Adrenal gland (tissue), 12 donors: ENCODE measurements around the gene ARHGAP33. TPM values are rescaled to one million over a fixed set of nuclear protein-coding genes. Genes with fewer than 3 reads are reported as not detected.

Experiments used
- DNase-seq, 7 donors: peaks; one replicate each; pipeline ENCODE4 v3.0.0-alpha.2; 2019 to 2020
- H3K27ac ChIP-seq, 5 donors: fragments of 200-600 bp; sonication (generic) in 4 of 5; 1 replicate in 3 of 5; 2 replicates in 2 of 5; pipeline versions ENCODE4 v1.5.1 to v1.8.0; 2016 to 2020; ENCODE audit warnings: mild to moderate bottlenecking in 1 of 5
- H3K27me3 ChIP-seq: fragments of 200-600 bp; 2 replicates; pipeline ENCODE4 v1.8.0; 2021
- H3K36me3 ChIP-seq, 2 donors: fragments of 200-600 bp; replicated peaks in 1 of 2; 1 replicate in 1 of 2; 2 replicates in 1 of 2; pipeline versions ENCODE4 v1.5.1 to v1.8.0; 2018 to 2022
- H3K4me1 ChIP-seq, 2 donors: fragments of 200-600 bp; replicated peaks in 1 of 2; 1 replicate in 1 of 2; 2 replicates in 1 of 2; pipeline versions ENCODE4 v1.5.1 to v1.8.0; 2018 to 2021
- H3K4me3 ChIP-seq, 4 donors: fragments of 200-600 bp; sonication (generic) in 3 of 4; one replicate each; pipeline ENCODE4 v1.5.1; 2016 to 2018
- H3K9me3 ChIP-seq, 3 donors: fragments of 200-600 bp; sonication (generic) in 1 of 3; replicated peaks in 1 of 3; 1 replicate in 2 of 3; 2 replicates in 1 of 3; pipeline versions ENCODE4 v1.5.1 to v1.8.0; 2016 to 2021
- POLR2A ChIP-seq, 2 donors: fragments of 450-650 bp; IDR thresholded peaks; one replicate each; pipeline ENCODE4 v1.6.1; 2017; ENCODE audit warnings: antibody characterized with exemption in 2 of 2, mild to moderate bottlenecking in 2 of 2, moderate library complexity in 1 of 2
- WGBS, 4 donors: extraction: QIAGEN DNeasy Blood & Tissue Kit in 2 of 4; methylation state at CpG; one replicate each; pipeline versions ENCODE4 v1.1.5 to v1.1.7; 2013 to 2017; 5-methylcytosine and 5-hydroxymethylcytosine counted together
- intact Hi-C, 2 donors: fragments of 100-400 bp; cut with DNase I; formaldehyde crosslinking; loops; one replicate each; pipeline versions ENCODE4 v1.14.1 to v1.15.0; 2022 to 2023
- polyA plus RNA-seq, 3 donors: library from polyadenylated mRNA; stranded (reverse); fragments of 200-250 nt in 2 of 3; fragments of 350-450 nt in 1 of 3; fragmentation: Illumina TruSeq in 1 of 3; extraction: RNeasy Lipid Tissue Mini Kit (QIAGEN cat#74804) in 1 of 3; gene quantifications; one replicate each; pipeline ENCODE4 v1.2.3, GENCODE V29; 2013 to 2014
- total RNA-seq, 9 donors: library from RNA; depleted of rRNA in 4 of 9; stranded (reverse); fragments of >200 nt in 4 of 9; fragments of 120-200 nt in 1 of 9; fragmentation: NEBNext Ultra II Directional in 1 of 9; extraction: Animal tissue kit (Norgen Biotek cat#: 25700) in 1 of 9; gene quantifications; one replicate each; pipeline versions ENCODE4 v1.1.0 to v1.2.4, GENCODE V29; 2013 to 2023
- TF ChIP-seq, protein P1 (sequence below), 6 experiments: fragments of 450-650 bp in 4 of 6; fragments of 200-600 bp in 2 of 6; sonication (generic) in 1 of 6; IDR thresholded peaks; 1 replicate in 5 of 6; 2 replicates in 1 of 6; pipeline versions ENCODE4 v1.5.1 to v1.8.0; 2016 to 2021; ENCODE audit warnings: antibody characterized with exemption in 6 of 6, mild to moderate bottlenecking in 2 of 6, moderate library complexity in 1 of 6
- donor health status: healthy with polysubstance abuse.
- donor health status: Bipolar disorder and iron deficiency.
- donor health status: DM: yes; HTN: yes; CAD: no.
- donor health status: DM: no; HTN: no; CAD: no.
- donor health status: DM: no; HTN: no; CAD: no.
- donor health status: DM: yes; HTN: yes; CAD: no.

ARHGAP33 gene
- total and polyA plus RNA-seq, 12 donors = 0.54 to 90.3 (median 5.5) TPM

DNA sequence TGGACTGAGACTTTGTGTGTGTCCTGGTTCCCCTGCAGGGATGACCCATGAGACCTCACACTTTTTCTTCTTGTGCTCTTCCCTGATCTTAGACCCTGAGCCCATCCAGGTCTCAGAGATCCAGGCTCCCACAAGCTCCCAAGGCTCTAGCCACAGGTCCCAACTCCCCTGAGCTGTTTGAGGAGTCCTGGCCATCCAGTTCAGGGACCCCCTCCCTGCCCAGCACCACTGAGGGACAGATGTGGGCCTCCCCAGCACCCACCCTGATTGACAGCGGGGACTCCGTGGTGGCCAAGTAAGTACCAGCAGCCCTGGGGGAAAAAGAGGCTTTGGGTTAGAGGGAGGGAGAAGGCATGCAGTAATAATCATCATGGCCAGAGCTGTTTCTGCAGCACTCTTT lies 15.7 kb upstream of the ARHGAP33 start:
- Histone ChIP-seq H3K36me3 (peaks cover 0 to 19% of the 10 kb centered on the region in 2 donors), H3K9me3 (no peaks in the 10 kb centered on the region), H3K4me3 (no peak overlapping the region), H3K27me3 (no peaks in the 10 kb centered on the region), H3K4me1 (peaks cover 32 to 35% of the 10 kb centered on the region in 2 donors), H3K27ac (no peak overlapping the region)
- intact Hi-C loops = no loop called here
- 86 to 100% (median 90%) methylated on average over 2 of the region's 2 CpGs for WGBS, 4 donors
- peak in 1 of 7 donors; percentile 18 for DNase-seq
- no peak for TF ChIP-seq POLR2A (IDR thresholded peaks at IDR 0.05)
- TF ChIP-seq, protein P1, sequence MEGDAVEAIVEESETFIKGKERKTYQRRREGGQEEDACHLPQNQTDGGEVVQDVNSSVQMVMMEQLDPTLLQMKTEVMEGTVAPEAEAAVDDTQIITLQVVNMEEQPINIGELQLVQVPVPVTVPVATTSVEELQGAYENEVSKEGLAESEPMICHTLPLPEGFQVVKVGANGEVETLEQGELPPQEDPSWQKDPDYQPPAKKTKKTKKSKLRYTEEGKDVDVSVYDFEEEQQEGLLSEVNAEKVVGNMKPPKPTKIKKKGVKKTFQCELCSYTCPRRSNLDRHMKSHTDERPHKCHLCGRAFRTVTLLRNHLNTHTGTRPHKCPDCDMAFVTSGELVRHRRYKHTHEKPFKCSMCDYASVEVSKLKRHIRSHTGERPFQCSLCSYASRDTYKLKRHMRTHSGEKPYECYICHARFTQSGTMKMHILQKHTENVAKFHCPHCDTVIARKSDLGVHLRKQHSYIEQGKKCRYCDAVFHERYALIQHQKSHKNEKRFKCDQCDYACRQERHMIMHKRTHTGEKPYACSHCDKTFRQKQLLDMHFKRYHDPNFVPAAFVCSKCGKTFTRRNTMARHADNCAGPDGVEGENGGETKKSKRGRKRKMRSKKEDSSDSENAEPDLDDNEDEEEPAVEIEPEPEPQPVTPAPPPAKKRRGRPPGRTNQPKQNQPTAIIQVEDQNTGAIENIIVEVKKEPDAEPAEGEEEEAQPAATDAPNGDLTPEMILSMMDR (IDR thresholded peaks at IDR 0.05) = no peak

DNA sequence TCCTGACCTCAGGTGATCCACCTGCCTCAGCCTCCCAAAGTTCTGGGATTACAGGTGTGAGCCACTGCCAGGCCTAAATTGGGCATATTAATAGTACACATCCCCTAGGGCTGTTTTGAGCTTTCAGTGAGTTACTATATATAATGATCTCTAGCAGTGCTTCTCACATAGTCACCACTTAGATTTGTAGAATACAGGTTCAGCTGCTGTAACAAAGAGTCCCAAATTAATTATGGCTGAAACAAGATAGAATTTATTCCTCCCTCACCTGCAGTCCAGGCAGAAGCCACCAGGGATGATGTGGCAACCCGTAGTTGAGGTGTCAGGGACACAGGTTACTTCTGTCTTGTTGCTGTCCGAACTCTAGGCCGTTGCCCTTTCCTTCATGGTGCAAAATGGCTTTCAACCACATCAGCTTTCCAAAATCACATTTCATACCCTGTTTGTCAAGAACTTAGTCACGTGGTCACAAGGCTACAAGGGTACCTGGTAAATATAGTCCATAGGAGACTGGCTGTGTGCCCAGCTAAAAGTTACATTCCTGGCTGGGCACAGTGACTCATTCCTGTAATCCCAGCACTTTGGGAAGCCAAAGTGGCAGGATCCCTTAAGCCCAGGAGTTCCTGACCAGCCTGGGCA lies 14.5 kb upstream of the ARHGAP33 start:
- Histone ChIP-seq H3K27me3 (no peaks in the 10 kb centered on the region), H3K27ac (no peak overlapping the region), H3K4me1 (peaks cover 24 to 32% of the 10 kb centered on the region in 2 donors), H3K36me3 (peaks cover 0 to 19% of the 10 kb centered on the region in 2 donors), H3K4me3 (no peak overlapping the region), H3K9me3 (no peaks in the 10 kb centered on the region)
- TF ChIP-seq, protein P1 (IDR thresholded peaks at IDR 0.05) = no peak
- no peak for TF ChIP-seq POLR2A (IDR thresholded peaks at IDR 0.05)
- DNase-seq = peak in 1 of 7 donors; percentile 44
- intact Hi-C loops = no loop called here
- 79 to 92% (median 81%) methylated on average over 4 of the region's 4 CpGs for WGBS, 4 donors

DNA sequence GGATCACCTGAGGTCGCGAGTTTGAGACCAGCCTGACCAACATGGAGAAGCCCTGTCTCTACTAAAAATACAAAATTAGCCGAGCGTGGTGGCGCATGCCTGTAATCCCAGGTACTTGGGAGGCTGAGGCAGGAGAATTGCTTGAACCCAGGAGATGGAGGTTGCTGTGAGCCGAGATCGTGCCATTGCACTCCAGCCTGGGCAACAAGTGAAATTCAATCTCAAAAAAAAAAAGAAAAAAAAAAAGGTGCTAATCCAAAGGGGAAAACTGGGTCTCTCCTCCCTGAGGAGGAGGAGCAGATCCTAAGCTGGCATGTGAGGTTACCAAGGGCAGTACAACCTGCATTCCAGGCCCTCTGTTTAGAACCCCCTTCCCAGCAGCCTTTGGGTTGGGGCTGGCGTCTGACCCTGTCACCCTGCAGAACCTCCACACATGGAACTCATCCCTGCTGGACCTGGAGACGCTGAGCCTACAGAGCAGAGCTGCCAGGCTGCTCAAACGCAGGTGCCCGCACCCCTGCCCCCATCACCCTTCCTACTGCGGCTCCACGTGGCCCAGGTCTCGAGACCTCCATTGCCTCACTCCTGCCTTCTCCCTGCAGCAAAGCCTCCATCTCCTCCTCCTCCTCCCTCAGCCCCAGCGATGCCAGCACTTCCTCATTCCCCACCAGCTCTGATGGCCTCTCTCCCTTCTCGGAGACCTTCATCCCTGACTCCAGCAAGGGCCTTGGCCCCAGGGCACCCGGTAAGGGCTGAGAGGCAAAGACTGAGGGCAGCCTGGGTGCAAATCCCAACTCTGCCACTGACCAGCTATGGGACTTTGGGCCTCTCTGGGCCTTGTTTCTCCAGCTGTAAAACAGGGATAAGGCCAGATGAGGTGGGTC lies 10.7 kb upstream of the ARHGAP33 start:
- TF ChIP-seq POLR2A (IDR thresholded peaks at IDR 0.05) = no peak
- Histone ChIP-seq H3K36me3 (peaks cover 0 to 19% of the 10 kb centered on the region in 2 donors), H3K4me1 (peaks cover 0 to 11% of the 10 kb centered on the region in 2 donors), H3K27me3 (no peaks in the 10 kb centered on the region), H3K27ac (no peak overlapping the region), H3K4me3 (no peak overlapping the region), H3K9me3 (no peaks in the 10 kb centered on the region)
- WGBS, 4 donors = 89 to 91% (median 90%) methylated on average over 16 to 17 of the region's 17 CpGs
- intact Hi-C loops = no loop called here
- no peak for DNase-seq

DNA sequence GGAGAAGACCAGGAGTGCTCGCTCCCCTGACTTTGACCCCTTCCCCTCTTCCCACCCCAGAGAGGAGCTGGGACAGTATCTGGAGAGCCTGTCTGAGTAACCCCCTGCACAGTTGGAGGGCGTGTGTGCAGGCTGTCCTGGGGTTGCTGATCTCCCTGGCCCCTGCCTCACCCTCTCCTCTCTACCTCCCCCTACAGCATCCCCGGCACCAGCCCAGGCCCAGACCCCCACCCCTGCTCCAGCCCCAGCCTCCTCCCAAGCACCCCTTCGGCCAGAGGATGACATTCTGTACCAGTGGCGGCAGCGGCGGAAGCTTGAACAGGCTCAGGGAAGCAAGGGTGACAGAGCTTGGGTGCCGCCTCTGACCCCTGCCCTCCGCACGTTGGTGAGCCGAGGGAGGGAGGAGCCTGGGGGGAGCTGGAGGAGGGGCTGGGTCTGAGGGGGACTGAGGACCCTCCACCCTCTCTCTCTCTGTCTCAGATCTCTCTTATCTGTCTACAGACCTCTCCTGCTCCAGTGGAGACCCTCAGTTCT lies 8.7 kb upstream of the ARHGAP33 start:
- no peaks in the 10 kb centered on the region for H3K27me3 ChIP-seq
- H3K36me3 ChIP-seq = peaks cover 0 to 19% of the 10 kb centered on the region in 2 donors
- no peaks in the 10 kb centered on the region for H3K9me3 ChIP-seq
- H3K4me1 ChIP-seq = peaks cover 0 to 5% of the 10 kb centered on the region in 2 donors
- 85 to 100% (median 89%) methylated on average over 2 to 11 of the region's 11 CpGs for WGBS, 4 donors
- DNase-seq = no peak
- intact Hi-C loops = no loop called here
- H3K27ac ChIP-seq = no peak overlapping the region
- no peak overlapping the region for H3K4me3 ChIP-seq
- TF ChIP-seq POLR2A (IDR thresholded peaks at IDR 0.05) = no peak
